GM11168 (cell line): Measurements from ENCODE around the gene ZNF512.
"Not testable (repeated sequence)": the region's sequence is repeated elsewhere in the genome, so short reads cannot be mapped to it uniquely, and the experiment has no call there.

Experiments used
- in situ Hi-C: fragments of 300-500 bp; cut with MboI; formaldehyde crosslinking; loops from one replicate; pipeline ENCODE4 v1.12.0; 2022; ENCODE audit warnings: low sequenced_read_pairs; ENCODE audit not compliant: unreplicated experiment

The ZNF512 gene

DNA sequence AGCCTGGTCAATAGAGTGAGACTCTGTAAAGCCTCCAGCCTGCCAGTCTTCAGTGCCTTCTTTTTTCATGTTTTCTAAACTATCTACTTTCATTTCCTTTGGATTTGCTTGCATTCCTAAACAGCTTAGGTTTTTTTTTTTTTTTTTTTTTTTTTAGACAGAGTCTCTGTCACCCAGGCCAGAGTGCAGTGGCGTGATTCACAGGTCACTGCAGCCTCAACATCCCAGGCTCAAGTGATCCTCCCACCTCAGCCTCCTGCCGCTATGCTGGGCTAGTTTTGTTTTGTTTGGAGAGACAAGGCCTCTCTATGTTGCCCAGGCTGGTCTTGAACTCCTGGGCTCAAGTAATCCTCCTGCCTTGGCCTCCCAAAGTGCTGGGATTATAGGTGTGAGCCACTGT lies 47.4 kb downstream of the ZNF512 start:
- in situ Hi-C loops: not testable (repeated sequence)

DNA sequence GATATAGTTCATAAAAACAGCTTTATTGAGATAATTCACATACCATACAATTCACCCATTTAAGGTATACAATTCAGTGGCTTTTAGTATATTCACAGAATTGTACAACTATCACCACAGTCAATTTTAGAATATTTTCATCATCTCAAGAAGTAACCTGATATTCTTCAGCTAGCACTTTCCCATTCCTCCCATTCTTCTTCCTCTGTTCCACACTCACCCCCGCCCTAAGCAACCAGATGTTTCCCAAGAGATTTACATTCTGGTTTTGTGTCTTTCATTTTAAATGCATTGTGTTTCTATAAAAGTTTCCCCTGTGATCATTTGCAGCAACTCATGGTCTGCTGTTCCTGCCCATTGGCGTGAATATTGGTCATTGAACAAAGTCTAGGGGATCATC lies 51.4 kb downstream of the ZNF512 start:
- in situ Hi-C loops: no loop called here

DNA sequence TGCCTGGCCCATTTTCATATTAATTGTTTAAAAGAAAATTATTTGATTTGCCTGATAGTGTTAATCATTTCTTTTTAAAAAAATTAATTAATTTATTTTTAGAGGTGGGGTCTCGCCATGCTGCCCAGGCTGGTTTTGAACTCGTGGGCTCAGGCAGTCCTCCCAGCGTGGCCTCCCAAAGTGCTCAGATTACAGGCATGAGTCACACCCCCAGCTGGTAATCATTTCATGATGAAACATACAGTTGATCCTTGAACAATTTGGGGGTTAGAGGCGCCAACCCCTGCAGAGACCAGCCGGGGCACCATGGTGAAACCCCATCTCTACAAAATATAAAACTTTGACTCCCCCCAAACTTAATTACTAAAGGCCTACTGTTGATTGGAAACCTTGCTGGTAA lies 53.9 kb downstream of the ZNF512 start:
- in situ Hi-C loops: no loop called here

DNA sequence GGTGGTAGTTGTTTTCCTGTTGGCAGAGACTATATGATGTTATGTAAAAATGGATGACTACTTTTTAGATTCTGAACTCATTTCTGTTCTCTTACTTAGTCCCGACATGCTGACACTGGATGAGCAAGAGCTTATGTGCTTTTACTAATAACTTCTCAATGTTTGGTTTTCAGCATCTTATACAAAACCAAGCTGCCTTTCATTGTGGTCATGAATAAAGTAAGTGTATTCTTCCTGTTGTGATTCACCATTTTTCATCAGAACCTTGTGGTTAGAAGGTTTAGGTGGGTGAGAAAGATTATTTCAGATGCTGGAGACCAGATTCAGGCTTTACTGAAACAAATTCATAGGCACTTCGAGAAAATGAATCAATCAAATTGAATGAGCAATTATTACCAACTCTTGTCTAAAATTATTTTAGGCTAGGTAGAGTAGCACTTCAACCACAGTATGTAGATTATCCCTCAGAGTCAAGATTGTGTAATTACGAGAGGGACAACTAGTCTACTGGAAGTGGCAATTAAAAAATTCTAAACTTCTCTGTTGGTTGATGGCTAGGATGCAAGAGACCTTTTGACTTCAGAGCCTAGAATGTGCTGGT lies 55.3 kb downstream of the ZNF512 start:
- in situ Hi-C loops: no loop called here

DNA sequence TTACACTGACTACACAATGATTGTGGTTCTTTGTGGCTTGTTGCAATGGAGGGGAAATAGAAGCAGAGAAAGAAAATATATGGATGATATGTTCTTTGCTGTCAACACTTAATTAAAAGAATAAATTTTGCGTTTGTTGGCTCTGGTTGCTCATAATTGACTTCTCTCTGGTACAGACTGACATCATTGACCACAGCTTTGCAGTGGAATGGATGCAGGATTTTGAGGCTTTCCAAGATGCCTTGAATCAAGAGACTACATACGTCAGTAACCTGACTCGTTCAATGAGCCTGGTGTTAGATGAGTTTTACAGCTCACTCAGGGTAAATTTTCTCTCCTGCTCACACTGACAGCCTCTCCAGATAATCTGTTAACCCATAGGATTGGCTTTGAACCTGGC lies 55.9 kb downstream of the ZNF512 start:
- in situ Hi-C loops: no loop called here

DNA sequence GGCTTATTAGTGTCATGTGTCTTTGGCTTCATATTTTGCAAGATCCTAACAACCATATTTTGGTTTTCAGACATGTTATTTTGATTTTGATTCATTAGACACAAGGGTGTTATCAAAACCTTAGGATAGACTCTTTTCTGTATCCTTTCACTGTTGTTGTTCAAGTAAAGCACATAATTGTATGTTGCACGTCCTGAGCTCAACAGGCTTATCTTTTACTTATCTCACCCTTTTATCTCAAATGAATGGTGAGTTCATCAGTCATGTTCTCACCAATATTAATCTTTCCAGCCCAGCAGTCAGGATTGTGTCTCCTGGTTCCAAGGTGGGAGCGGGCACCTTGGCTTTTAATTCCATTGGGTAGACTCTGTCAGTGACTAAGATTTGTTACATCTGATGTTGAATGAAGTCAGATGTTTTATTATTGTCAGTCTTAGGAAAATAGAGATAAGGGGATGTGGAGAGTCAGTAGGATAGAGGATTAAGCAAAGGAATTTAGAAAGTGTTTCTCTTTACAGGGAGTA lies 57.9 kb downstream of the ZNF512 start:
- in situ Hi-C loops: no loop called here

DNA sequence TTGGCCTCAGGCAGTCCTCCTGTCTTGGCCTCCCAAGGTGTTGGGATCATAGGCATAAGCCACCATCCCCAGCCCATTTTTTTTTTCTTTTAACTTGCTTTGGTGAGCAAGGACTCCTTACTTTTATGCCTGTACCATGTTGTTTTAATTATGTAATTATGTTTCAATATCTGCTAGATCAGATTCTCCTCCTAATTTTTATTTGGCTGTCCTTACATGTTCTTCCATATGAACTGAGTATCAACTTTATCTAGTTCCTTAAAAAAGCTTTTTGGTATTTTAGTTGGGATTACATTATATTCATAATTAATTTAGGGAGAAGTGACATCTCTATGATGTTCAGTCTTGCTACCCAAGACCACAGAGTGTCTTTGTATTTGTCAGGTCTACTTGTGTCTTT lies 62.4 kb downstream of the ZNF512 start:
- in situ Hi-C loops: no loop called here

DNA sequence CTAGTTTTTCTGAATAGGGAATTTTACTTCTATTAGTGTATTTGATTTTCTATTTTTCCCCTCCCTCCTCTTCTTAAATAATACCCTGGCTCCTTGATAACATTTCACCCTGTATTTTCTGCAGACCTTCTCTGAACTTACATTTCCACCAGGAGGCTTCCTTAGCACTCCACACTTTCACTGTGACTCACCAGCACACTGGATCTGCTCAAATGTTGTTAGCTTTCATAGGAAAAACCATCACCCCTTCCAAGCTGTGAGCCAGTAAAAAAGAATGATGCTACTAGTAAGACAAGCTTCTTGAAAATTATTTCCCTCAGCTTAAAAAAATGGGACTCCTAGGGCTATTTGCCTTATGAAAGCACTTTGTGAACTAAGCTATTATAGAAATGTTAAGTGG lies 64.4 kb downstream of the ZNF512 start:
- in situ Hi-C loops: no loop called here

DNA sequence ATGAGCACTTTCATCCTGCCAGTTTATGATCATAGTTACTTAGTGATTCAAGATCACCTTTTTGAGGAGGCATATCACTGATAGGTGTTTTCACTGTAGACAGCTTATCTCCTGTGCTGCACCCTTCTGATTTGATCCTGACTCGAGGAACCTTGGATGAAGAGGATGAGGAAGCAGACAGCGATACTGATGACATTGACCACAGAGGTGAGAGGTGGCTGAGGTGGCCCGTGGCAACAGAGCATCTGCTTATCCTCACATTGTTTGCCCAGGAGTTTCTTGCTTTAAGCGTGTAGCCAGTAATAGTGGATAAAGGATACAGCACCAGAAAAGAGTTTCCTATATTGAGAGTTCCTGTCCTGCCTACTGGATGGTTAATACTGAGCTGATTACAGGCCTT lies 64.9 kb downstream of the ZNF512 start:
- in situ Hi-C loops: no loop called here

DNA sequence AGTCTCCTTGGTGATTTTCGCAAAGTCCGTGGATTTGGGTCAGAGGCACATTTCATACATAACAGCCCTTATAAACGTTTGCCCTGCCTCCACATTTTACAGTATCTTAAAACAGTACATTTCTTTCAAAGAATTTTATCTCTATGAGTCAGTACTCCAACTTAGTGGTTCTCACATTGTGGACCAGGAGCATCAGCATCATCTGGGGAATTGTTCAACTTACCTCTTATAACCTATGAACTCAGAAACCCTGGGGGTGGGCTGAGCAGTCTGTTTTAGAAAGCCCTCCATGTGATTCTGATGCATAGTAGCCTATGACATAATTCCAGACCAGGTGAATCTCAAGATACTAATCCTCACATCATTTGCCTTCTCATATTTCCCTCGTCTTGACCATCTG lies 68.2 kb downstream of the ZNF512 start:
- in situ Hi-C loops: no loop called here

DNA sequence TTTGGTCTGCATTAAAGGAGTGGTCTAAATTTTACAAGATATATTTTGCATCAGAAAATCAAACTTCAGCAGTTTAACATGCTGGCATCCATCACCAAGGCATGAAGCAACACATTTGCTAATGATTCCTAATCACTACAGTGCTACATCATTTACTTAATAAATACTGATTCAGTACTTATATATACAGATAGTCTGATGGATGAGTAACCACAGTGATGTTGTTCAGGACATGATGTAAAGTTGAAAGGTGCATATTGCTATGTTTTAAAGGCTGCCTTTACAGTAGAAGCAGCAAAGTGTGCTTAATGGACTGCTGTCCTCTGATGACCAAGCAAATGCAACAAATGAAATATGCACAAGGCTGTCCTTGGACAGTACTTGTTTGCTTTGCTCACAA lies 69.5 kb downstream of the ZNF512 start:
- in situ Hi-C loops: no loop called here

DNA sequence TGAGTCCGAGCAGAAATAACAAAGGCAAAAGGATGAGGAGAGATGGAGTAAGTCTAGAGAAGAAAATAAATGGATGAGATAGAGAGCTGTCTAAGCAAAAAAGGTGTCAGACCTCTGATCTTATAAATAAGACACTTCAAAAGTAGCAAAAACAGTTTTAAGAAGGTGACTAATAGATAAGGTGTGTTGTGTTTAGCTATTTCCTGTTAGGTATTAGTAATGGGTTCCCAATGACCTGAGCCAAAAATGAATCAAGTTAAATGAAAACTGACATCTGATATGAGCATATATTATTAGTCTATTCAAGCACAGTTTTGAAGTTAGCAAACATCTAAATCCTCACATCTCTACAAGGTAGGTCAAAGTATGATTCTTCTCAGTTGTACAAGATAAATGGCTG lies 69.9 kb downstream of the ZNF512 start:
- in situ Hi-C loops: no loop called here

DNA sequence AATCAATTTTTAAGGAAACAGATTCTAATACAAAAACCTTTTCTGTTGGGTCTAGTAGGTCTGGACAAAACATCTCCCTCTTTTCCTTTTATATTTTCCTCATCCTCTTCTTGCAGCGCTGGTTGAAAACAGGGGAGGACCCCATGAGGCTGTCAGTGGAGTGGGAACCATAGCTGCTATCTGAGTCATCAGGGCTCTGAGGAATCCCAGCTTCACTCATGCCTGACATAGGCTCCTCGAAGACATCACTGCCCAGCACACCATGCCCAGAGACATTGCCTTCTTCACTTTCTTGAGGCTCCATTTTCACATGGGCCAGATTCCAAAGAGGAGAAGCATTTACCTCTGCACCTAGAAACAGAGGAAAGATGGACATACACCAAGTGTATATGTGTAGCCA lies 70.6 kb downstream of the ZNF512 start:
- in situ Hi-C loops: no loop called here

DNA sequence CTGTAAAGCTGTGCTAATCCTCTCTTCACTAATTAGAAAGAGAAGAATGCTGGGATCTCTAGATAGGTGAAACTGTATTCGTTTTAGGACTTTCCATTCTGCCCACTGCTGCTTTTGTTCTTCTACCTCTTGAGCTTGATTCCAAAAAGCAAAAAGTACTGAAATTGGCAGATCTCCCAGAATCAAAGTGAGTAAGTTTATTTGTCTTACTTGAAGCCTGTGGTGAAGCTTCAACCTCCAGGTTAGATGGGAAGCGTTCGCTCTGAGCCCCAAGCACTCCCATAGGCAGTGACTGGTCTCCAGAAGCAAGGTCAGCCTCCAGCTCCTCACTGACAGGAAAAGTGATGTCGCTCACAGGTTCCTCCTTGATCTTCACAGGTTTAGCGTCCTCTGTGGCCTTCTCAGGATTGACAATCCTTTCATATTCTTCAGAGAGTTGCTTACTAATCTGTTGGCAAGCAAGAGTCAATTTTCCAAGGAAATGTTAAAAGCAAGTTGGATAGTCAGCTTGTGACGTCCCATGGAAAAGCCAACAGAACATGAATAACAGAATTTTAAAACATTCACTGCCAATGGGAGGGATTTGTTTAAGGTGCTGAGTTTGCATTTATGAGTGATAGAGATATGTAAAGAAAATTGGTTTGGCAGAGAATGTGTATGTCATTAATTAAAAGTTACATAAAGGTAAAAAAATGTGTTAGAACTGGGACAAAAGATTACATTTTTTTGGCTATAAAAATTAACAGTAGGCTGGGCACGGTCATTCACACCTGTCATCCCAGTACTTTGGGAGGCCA lies 72.5 kb downstream of the ZNF512 start:
- in situ Hi-C loops: no loop called here

DNA sequence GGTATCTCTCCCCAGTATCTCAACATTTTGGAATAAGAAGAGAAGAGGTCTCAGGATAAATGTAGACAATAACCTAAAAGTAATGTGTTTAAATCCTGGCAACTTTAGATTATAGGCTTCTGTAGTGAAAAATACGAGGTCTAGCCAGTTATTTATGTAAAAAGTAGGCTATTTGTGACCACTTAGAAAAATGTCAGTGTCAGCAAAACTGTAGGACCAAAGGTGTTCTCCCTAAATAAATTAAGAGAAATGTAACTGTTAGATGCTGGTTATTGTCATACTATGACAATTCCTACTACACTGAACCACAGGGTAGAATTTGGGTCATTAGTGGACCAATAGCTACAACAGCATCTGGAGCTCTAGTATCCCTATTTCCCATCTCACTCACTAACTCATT lies 78.5 kb downstream of the ZNF512 start:
- in situ Hi-C loops: no loop called here

DNA sequence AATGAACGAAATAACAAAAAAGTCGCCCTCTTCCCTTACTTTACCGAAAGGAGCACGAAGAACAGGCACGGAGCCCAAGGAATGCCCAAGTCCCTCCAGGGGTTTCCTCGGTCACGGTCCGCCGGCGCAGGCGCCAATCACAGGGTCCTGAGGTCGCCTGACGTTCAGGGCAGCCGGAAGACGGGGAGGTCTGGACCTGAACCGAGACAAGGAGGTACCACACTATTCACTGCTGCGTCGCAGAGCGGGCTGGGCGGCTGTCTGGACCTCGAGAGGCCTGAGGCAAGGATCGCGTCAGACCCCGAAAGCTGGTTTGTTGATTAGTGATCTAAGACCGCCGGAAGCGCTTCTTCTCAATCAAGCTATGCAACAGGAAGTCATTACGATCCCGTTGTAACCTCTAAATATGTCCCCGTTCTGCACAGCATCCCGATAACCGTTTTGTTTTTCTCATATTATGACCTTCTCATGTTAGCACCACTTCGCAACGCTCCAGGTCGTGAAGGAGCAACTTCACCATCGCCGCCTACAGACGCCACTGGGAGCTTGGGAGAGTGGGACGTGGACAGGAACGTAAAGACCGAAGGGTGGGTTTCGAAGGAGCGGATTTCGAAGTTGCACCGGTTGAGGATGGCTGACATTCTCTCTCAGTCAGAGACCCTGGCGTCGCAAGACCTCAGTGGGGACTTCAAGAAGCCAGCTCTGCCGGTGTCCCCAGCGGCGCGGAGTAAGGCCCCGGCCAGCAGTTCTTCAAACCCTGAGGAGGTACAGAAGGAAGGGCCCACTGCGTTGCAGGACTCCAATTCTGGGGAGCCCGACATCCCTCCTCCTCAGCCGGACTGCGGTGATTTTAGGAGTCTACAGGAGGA lies 80.7 kb downstream of the ZNF512 start, which contains the start of the genes SLC4A1AP and SUPT7L:
Gene SLC4A1AP, plus strand, starts transcription at position 605 of the 869 bp plus-strand sequence. Its CDS starts 26 bp downstream, at position 631.
Gene SUPT7L, minus strand, starts transcription at position 330 of the 869 bp plus-strand sequence. CDS start 1,422 bp downstream, outside the sequence.
- in situ Hi-C loops: no loop called here

DNA sequence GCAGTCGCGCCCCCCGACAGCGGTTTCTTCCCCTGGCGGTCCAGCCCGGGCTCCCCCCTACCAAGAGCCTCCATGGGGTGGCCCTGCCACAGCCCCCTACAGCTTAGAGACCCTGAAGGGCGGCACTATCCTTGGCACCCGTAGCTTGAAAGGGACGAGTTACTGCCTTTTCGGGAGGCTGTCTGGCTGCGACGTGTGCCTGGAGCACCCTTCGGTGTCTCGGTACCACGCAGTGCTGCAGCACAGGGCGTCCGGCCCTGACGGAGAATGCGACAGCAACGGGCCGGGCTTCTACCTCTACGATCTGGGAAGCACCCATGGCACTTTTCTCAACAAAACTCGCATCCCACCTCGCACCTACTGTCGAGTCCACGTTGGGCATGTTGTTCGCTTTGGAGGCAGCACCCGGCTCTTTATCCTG lies 81.3 kb downstream of the ZNF512 start:
- in situ Hi-C loops: no loop called here

DNA sequence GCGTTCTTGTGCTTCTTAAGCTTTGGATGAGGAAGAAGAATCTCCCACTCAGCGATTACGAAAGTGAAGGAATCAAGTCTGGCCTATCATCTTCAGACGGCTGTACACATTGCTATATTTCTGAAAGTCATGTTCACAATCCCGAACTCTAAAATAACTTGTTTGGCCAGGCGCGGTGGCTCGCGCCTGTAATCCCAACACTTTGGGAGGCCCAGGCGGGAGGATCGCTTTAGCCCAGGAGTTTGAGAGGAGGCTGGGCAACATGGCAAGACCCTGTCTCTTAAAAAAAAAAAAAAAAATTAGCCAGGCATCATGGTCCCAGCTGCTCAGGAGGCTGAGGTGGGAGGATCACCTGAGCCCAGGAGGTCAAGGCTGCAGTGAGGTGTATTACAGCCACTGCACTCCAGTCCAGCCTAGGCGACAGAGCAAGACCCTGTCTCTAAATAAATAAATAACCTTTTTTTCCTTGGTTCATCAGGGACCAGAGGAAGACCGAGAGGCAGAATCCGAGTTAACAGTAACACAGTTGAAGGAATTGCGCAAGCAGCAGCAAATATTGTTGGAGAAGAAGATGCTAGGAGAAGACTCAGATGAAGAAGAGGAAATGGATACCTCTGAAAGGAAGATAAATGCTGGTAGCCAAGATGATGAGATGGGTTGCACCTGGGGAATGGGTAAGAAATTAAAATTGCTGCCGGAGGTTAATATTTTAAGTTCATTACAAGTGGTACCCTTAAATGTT lies 82.0 kb downstream of the ZNF512 start:
- in situ Hi-C loops: no loop called here

DNA sequence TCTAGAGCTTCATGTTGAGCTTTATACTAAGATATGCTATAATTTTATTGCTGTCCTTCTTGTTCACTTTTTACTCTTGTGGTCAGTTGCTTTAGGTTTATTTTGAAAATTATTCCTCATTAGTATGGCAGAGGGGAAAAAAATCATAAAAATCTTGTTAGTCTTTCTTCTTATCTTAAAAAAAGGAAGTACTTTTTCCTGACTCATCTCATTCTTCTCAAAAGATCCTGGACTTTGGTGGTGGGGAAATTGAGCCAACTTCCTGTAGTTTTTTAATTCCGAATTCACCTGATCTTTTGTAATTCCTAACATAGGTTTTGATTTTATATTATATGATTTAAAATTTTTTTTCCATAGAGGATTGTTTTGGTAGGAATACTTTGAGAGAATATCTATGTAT lies 84.6 kb downstream of the ZNF512 start:
- in situ Hi-C loops: no loop called here

DNA sequence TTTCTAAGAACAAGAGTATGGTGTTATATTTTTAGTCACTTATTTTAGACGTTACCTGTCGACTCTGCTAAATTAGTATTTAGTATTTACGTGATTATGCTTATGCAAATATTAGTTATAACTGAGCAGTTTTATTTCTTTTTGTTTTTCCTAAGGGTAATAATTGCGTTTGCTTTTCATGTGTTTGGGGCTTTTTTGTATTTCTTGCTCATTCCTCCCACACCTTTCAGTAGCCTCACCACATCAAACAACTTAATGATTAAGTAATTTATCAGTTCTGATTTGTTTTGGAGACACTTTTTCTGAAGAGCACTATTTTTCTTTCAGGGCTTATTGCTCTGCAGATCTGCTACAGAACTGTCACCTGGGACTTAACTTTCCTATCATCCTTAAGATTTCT lies 88.4 kb downstream of the ZNF512 start:
- in situ Hi-C loops: no loop called here
